ENCODE data around the gene ZNF641.
"Not testable (repeated sequence)": the region's sequence is repeated elsewhere in the genome, so short reads cannot be mapped to it uniquely, and the experiment has no call there.

- not testable (repeated sequence) for TF ChIP-seq ZC3H10 (CRISPR knock-in tag; IDR thresholded peaks at IDR 0.05); PATZ1 (CRISPR knock-in tag; IDR thresholded peaks at IDR 0.05; ENCODE audit: borderline replicate concordance); RARB (CRISPR knock-in tag; IDR thresholded peaks at IDR 0.05); ARNTL (CRISPR knock-in tag; IDR thresholded peaks at IDR 0.05; ENCODE audit: borderline replicate concordance, low read depth); ZFP30 (CRISPR knock-in tag; IDR thresholded peaks at IDR 0.05); SNAI2 (CRISPR knock-in tag; IDR thresholded peaks at IDR 0.05); ZFP3 (CRISPR knock-in tag; IDR thresholded peaks at IDR 0.05); ZNF70 (CRISPR knock-in tag; IDR thresholded peaks at IDR 0.05); OSR1 (CRISPR knock-in tag; IDR thresholded peaks at IDR 0.05); BACH2 (CRISPR knock-in tag; IDR thresholded peaks at IDR 0.05; ENCODE audit: borderline replicate concordance); ESRRG (CRISPR knock-in tag; IDR thresholded peaks at IDR 0.05); CREB5 (CRISPR knock-in tag; IDR thresholded peaks at IDR 0.05; ENCODE audit: low read depth); ZNF565 (CRISPR knock-in tag; conservative IDR thresholded peaks at IDR 0.05; ENCODE audit: low read depth); CSDC2 (CRISPR knock-in tag; IDR thresholded peaks at IDR 0.05)
Observed at GRCh38 chr12:48333680-48334079, 17.0 kb downstream of the ZNF641 start.

All from SK-N-SH treated with all-trans-retinoic acid at 6 μM for 48 hours (cell line).